Progenitor cell of endocrine pancreas (in vitro differentiated cells): ENCODE results near the gene ARID1B. TPM values are rescaled to one million over a fixed set of nuclear protein-coding genes. Genes with fewer than 3 reads are reported as not detected.

Source experiments
- DNase-seq: peaks from one replicate; pipeline ENCODE4 v3.0.0; 2021; ENCODE audit warnings: low spot score; ENCODE audit not compliant: unreplicated experiment
- H3K27ac Mint-ChIP-seq: 2 replicates; pipeline ENCODE4 v1.8.0; 2021; ENCODE audit warnings: mild to moderate bottlenecking, moderate library complexity, mixed read lengths
- H3K27me3 Mint-ChIP-seq: 2 replicates; pipeline ENCODE4 v1.8.0; 2021; ENCODE audit warnings: mixed read lengths
- H3K36me3 Mint-ChIP-seq: 2 replicates; pipeline ENCODE4 v1.8.0; 2022; ENCODE audit warnings: mixed read lengths; ENCODE audit not compliant: insufficient read depth
- H3K4me1 Mint-ChIP-seq: 2 replicates; pipeline ENCODE4 v1.8.0; 2021; ENCODE audit warnings: low read depth, mixed read lengths
- H3K4me3 Mint-ChIP-seq: 2 replicates; pipeline ENCODE4 v1.8.0; 2021; ENCODE audit warnings: low read depth, mild to moderate bottlenecking, moderate library complexity, mixed read lengths
- H3K9me3 Mint-ChIP-seq: 2 replicates; pipeline ENCODE4 v1.8.0; 2021; ENCODE audit warnings: low read depth, mixed read lengths
- CTCF ChIP-seq: fragments of 200-600 bp; sonication (generic); IDR thresholded peaks from one replicate; pipeline ENCODE4 v1.5.0; 2021; ENCODE audit warnings: antibody characterized with exemption, mild to moderate bottlenecking; ENCODE audit not compliant: unreplicated experiment
- total RNA-seq: library from RNA; stranded (reverse); gene quantifications from 2 replicates; pipeline ENCODE4 v1.2.1, GENCODE V29; 2021

ARID1B gene
- total RNA-seq, 1 donor from 2014 or later = 152 TPM

DNA sequence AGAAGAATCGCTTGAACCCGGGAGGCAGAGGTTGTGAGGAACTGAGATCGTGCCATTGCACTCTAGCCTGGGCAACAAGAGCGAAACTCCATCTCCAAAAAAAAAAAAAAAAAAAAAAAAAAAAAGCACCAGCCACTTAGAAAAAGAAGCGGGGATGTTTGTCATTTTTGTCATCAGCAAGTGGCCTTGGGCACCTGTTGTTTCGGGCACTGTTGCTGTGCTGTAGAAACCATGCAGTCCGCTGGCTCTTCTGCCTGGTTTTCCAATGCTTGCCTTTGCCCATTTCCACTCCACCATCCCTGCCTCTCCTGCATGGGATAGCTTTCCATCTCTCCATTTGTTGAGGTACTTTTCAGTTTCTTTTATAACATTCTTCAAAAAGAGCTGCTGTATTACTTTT is 129.3 kb downstream of the ARID1B start:
- Mint-ChIP-seq H3K9me3 (no peaks in the 10 kb centered on the region), H3K27ac (no peak overlapping the region)

DNA sequence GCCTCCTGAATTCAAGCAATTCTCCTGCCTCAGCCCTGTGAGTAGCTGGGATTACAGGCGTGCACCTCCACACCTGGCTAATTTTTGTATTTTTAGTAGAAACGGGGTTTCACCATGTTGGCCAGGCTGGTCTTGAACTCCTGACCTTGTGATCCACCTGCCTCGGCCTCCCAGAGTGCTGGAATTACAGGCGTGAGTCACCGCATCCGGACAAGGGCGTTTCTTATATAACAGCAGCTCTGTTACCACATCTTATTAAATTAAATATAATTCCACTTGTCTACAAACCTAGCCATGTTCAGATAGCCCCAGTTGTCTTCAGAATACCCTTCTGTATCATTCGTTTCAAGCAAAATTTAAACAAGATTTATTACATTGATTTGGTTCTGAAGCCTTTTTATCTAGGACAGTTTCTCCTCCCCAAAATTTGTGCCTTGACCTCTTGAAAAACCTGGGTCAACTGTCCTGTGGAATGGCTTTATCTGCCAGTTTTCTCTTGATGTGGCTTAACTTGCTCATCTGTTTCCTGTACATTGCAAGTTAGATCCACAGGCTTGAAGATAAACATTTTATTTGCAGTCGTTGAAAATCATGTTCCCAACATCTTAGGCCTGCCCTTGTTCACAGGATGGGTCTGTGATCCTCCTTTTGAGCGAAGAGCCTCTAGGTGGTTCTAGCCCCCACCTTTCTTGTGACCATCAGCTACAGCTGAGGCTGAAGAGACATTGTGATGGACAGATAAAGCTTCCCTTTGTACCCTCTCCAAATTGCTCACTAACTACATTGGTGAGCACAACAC is 132.2 kb downstream of the ARID1B start:
- TF ChIP-seq CTCF = no peak
- no peak for DNase-seq
- Mint-ChIP-seq H3K27ac (no peak overlapping the region), H3K36me3 (peaks cover 8% of the 10 kb centered on the region), H3K4me3 (no peak overlapping the region), H3K9me3 (no peaks in the 10 kb centered on the region), H3K4me1 (peaks cover 7% of the 10 kb centered on the region), H3K27me3 (no peaks in the 10 kb centered on the region)

More for the DNA sequence above, 129.3 kb downstream of the ARID1B start:
- peaks cover 6% of the 10 kb centered on the region for H3K36me3 Mint-ChIP-seq
- H3K4me3 Mint-ChIP-seq = no peak overlapping the region
- DNase-seq = no peak
- peaks cover 7% of the 10 kb centered on the region for H3K4me1 Mint-ChIP-seq
- H3K27me3 Mint-ChIP-seq = no peaks in the 10 kb centered on the region
- TF ChIP-seq CTCF = no peak

GRCh38 chr6:156910011-156910334 is 132.8 kb downstream of the ARID1B start:
- Mint-ChIP-seq H3K9me3 (no peaks in the 10 kb centered on the region), H3K27me3 (no peaks in the 10 kb centered on the region), H3K27ac (no peak overlapping the region), H3K36me3 (peaks cover 8% of the 10 kb centered on the region), H3K4me1 (peaks cover 7% of the 10 kb centered on the region), H3K4me3 (no peak overlapping the region)
- no peak for TF ChIP-seq CTCF
- no peak for DNase-seq

- Mint-ChIP-seq H3K36me3 (peaks cover 6% of the 10 kb centered on the region), H3K27ac (no peak overlapping the region), H3K4me1 (peaks cover 6% of the 10 kb centered on the region), H3K9me3 (no peaks in the 10 kb centered on the region), H3K4me3 (no peak overlapping the region), H3K27me3 (no peaks in the 10 kb centered on the region)
- TF ChIP-seq CTCF = no peak
- no peak for DNase-seq
Measured at GRCh38 chr6:156910938-156911337, 133.8 kb downstream of the ARID1B start.

- Mint-ChIP-seq H3K4me1 (peaks cover 5% of the 10 kb centered on the region), H3K4me3 (no peak overlapping the region), H3K27ac (no peak overlapping the region), H3K36me3 (peaks cover 5% of the 10 kb centered on the region), H3K27me3 (no peaks in the 10 kb centered on the region), H3K9me3 (no peaks in the 10 kb centered on the region)
- TF ChIP-seq CTCF = no peak
- DNase-seq = no peak
Measured at GRCh38 chr6:156911581-156911980, 134.4 kb downstream of the ARID1B start.
